Neural progenitor cell (in vitro differentiated cells): ENCODE measurements around the gene SLC19A1.

Experiments used
- EZH2phosphoT487 ChIP-seq: fragments of 200-600 bp; sonication (generic); IDR thresholded peaks from 2 replicates; pipeline ENCODE4 v1.6.1; 2017; ENCODE audit warnings: antibody characterized with exemption
- TF ChIP-seq, protein P1 (sequence below): fragments of 200-600 bp; sonication (generic); IDR thresholded peaks from 2 replicates; pipeline ENCODE4 v1.5.1; 2017; ENCODE audit warnings: antibody characterized with exemption, mild to moderate bottlenecking

GRCh38 chr21:45452696-45453307 lies 89.4 kb downstream of the SLC19A1 start:
- TF ChIP-seq, protein P1, sequence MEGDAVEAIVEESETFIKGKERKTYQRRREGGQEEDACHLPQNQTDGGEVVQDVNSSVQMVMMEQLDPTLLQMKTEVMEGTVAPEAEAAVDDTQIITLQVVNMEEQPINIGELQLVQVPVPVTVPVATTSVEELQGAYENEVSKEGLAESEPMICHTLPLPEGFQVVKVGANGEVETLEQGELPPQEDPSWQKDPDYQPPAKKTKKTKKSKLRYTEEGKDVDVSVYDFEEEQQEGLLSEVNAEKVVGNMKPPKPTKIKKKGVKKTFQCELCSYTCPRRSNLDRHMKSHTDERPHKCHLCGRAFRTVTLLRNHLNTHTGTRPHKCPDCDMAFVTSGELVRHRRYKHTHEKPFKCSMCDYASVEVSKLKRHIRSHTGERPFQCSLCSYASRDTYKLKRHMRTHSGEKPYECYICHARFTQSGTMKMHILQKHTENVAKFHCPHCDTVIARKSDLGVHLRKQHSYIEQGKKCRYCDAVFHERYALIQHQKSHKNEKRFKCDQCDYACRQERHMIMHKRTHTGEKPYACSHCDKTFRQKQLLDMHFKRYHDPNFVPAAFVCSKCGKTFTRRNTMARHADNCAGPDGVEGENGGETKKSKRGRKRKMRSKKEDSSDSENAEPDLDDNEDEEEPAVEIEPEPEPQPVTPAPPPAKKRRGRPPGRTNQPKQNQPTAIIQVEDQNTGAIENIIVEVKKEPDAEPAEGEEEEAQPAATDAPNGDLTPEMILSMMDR = no peak
- no peak for TF ChIP-seq EZH2phosphoT487
